Loucy (cell line): ENCODE results near the gene PRKN.

Experiments used
- H2AFZ ChIP-seq: fragments of 200-600 bp; sonication (generic); 2 replicates; pipeline ENCODE4 v1.6.0; 2016; ENCODE audit warnings: antibody characterized with exemption, mild to moderate bottlenecking, low read length, moderate library complexity
- H3F3A ChIP-seq: fragments of 200-600 bp; 2 replicates; pipeline ENCODE4 v1.6.0; 2016; ENCODE audit warnings: antibody characterized with exemption, low read depth, mild to moderate bottlenecking
- H3K27me3 ChIP-seq: fragments of 200-600 bp; sonication (generic); 2 replicates; pipeline ENCODE4 v1.6.1; 2014; ENCODE audit warnings: low read length, mild to moderate bottlenecking; ENCODE audit not compliant: insufficient read depth, poor library complexity, severe bottlenecking
- H3K36me3 ChIP-seq: fragments of 200-600 bp; sonication (generic); 2 replicates; pipeline ENCODE4 v1.6.1; 2016; ENCODE audit warnings: low read length; ENCODE audit not compliant: insufficient read depth
- H3K4me1 ChIP-seq: fragments of 200-600 bp; sonication (generic); 2 replicates; pipeline ENCODE4 v1.5.1; 2014; ENCODE audit warnings: low read length, mild to moderate bottlenecking; ENCODE audit not compliant: insufficient read depth, poor library complexity, severe bottlenecking
- H3K4me2 ChIP-seq: fragments of 200-600 bp; sonication (generic); 2 replicates; pipeline ENCODE4 v1.6.0; 2014; ENCODE audit warnings: antibody characterized with exemption, low read length, low read depth, mild to moderate bottlenecking; ENCODE audit not compliant: poor library complexity, severe bottlenecking
- H3K4me3 ChIP-seq: fragments of 200-600 bp; sonication (generic); 2 replicates; pipeline ENCODE4 v1.5.1; 2014; ENCODE audit warnings: low read length, mild to moderate bottlenecking, mixed read lengths; ENCODE audit not compliant: poor library complexity, severe bottlenecking
- H3K79me2 ChIP-seq: fragments of 200-600 bp; sonication (generic); 2 replicates; pipeline ENCODE4 v1.6.1; 2014; ENCODE audit warnings: low read length; ENCODE audit not compliant: insufficient read depth
- H3K9ac ChIP-seq: fragments of 200-600 bp; sonication (generic); 2 replicates; pipeline ENCODE4 v1.6.0; 2014; ENCODE audit warnings: mild to moderate bottlenecking, low read depth, low read length, moderate library complexity; ENCODE audit not compliant: poor library complexity, severe bottlenecking
- H3K9me2 ChIP-seq: fragments of 200-600 bp; sonication (generic); replicated peaks from 2 replicates; pipeline ENCODE4 v1.6.1; 2016; ENCODE audit warnings: low read depth, low read length, mixed read lengths
- H3K9me3 ChIP-seq: fragments of 200-600 bp; sonication (generic); 2 replicates; pipeline ENCODE4 v1.6.1; 2014; ENCODE audit warnings: mild to moderate bottlenecking, antibody characterized with exemption, low read length, low read depth; ENCODE audit not compliant: insufficient read depth
- H4K20me1 ChIP-seq: fragments of 200-600 bp; sonication (generic); 2 replicates; pipeline ENCODE4 v1.6.0; 2014; ENCODE audit warnings: antibody characterized with exemption, low read length, mild to moderate bottlenecking; ENCODE audit not compliant: insufficient read depth, poor library complexity, severe bottlenecking
- CTCF ChIP-seq: fragments of 200-600 bp; sonication (generic); conservative IDR thresholded peaks from 2 replicates; pipeline ENCODE4 v1.5.1; 2014; ENCODE audit warnings: mild to moderate bottlenecking, antibody characterized with exemption, low read length
- EZH2phosphoT487 ChIP-seq: fragments of 200-600 bp; IDR thresholded peaks from 2 replicates; pipeline ENCODE4 v1.6.1; 2018; ENCODE audit warnings: antibody characterized with exemption, mild to moderate bottlenecking, moderate library complexity, borderline replicate concordance

Gene PRKN

GRCh38 chr6:161755080-161755479 is 972.5 kb downstream of the PRKN start:
- Histone ChIP-seq H2AFZ (no peak overlapping the region), H3K4me2 (no peak overlapping the region), H3K27me3 (no peaks in the 10 kb centered on the region), H4K20me1 (no peaks in the 10 kb centered on the region), H3F3A (no peaks in the 10 kb centered on the region), H3K4me3 (no peak overlapping the region), H3K36me3 (no peaks in the 10 kb centered on the region), H3K79me2 (no peaks in the 10 kb centered on the region), H3K9me3 (no peaks in the 10 kb centered on the region), H3K9ac (no peak overlapping the region), H3K4me1 (no peaks in the 10 kb centered on the region), H3K9me2 (no peaks in the 10 kb centered on the region)
- no peak for TF ChIP-seq EZH2phosphoT487
- TF ChIP-seq CTCF: no peak

GRCh38 chr6:161750686-161751085 is 976.9 kb downstream of the PRKN start:
- no peak overlapping the region for H3K9ac ChIP-seq
- no peaks in the 10 kb centered on the region for H3F3A ChIP-seq
- H2AFZ ChIP-seq: no peak overlapping the region
- H3K79me2 ChIP-seq: no peaks in the 10 kb centered on the region
- H3K36me3 ChIP-seq: no peaks in the 10 kb centered on the region
- no peak overlapping the region for H3K4me3 ChIP-seq
- H4K20me1 ChIP-seq: no peaks in the 10 kb centered on the region
- no peaks in the 10 kb centered on the region for H3K9me3 ChIP-seq
- no peaks in the 10 kb centered on the region for H3K4me1 ChIP-seq
- no peaks in the 10 kb centered on the region for H3K9me2 ChIP-seq
- TF ChIP-seq EZH2phosphoT487 (no peak), CTCF (no peak)
- H3K27me3 ChIP-seq: no peaks in the 10 kb centered on the region
- no peak overlapping the region for H3K4me2 ChIP-seq

GRCh38 chr6:161749576-161749975 is 978.0 kb downstream of the PRKN start:
- Histone ChIP-seq H3K4me3 (no peak overlapping the region), H3K9me2 (no peaks in the 10 kb centered on the region), H3F3A (no peaks in the 10 kb centered on the region), H3K27me3 (no peaks in the 10 kb centered on the region), H3K79me2 (no peaks in the 10 kb centered on the region), H3K9me3 (no peaks in the 10 kb centered on the region), H3K9ac (no peak overlapping the region), H3K4me1 (no peaks in the 10 kb centered on the region), H3K36me3 (no peaks in the 10 kb centered on the region), H3K4me2 (no peak overlapping the region), H2AFZ (no peak overlapping the region), H4K20me1 (no peaks in the 10 kb centered on the region)
- TF ChIP-seq CTCF: no peak
- no peak for TF ChIP-seq EZH2phosphoT487
